ENCODE results near the gene TLCD2. TPM values are rescaled to one million over a fixed set of nuclear protein-coding genes. Genes with fewer than 3 reads are reported as not detected.
A peak's percentile ranks its signal among the peaks of the same experiment; 100 is the strongest.

The TLCD2 gene
- total and polyA plus RNA-seq, 12 donors: 0.96 to 6.0 (median 1.9) TPM

DNA sequence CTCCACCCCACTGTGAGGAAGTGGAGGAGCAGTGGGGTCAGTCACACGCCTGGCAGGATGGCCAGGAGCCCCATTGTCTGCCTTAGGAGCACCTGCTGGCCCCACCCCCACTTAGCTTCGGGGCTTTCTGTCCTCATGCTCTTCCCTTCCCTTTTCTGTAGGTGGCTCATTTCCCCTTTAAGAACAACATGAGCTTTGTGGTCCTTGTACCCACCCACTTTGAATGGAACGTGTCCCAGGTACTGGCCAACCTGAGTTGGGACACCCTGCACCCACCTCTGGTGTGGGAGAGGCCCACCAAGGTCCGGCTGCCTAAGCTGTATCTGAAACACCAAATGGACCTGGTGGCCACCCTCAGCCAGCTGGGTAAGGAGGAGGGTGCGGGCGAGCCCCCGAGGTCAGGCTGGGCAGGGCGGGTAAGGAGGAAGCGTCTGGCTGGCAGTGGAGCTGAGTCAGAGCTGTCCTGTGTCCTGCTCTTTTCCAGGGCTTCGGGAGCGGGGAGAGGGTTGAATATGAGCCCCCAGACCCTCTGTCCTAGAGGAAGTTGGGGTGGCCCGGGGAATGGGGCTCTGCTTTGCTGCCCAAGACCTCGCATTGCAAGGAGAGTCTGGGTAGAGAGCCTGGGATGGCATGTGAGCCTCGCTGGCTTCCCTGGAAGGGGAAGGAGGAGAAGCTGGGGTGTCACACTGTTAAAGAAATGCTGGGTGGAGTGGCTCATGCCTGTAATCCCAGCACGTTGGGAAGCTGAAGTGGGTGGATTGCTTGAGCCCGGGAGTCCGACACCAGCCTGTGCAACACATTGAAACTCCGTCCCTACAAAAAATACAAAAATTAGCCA is 42.5 kb upstream of the TLCD2 start:
- DNase-seq (no peak), ATAC-seq (peak; percentile 11 to 68 (median 51))
- H3K27me3 ChIP-seq: no peaks in the 10 kb centered on the region
- H3K27ac ChIP-seq: peak overlapping the region in 2 of 10 donors; percentile 19 to 85
- intact Hi-C loops (cut with DNase I): loop anchor here in 1 of 10 donors (10.0 kb wide), 1 partner anchor 1342 kb away; no protein-coding TSS in a partner anchor
- H3K36me3 ChIP-seq: no peaks in the 10 kb centered on the region
- H3K4me1 ChIP-seq: peaks cover 0 to 27% (median 0%) of the 10 kb centered on the region in 9 donors
- WGBS, 2 donors: 63 to 66% methylated on average over 18 of the region's 18 CpGs
- TF ChIP-seq, protein P1, sequence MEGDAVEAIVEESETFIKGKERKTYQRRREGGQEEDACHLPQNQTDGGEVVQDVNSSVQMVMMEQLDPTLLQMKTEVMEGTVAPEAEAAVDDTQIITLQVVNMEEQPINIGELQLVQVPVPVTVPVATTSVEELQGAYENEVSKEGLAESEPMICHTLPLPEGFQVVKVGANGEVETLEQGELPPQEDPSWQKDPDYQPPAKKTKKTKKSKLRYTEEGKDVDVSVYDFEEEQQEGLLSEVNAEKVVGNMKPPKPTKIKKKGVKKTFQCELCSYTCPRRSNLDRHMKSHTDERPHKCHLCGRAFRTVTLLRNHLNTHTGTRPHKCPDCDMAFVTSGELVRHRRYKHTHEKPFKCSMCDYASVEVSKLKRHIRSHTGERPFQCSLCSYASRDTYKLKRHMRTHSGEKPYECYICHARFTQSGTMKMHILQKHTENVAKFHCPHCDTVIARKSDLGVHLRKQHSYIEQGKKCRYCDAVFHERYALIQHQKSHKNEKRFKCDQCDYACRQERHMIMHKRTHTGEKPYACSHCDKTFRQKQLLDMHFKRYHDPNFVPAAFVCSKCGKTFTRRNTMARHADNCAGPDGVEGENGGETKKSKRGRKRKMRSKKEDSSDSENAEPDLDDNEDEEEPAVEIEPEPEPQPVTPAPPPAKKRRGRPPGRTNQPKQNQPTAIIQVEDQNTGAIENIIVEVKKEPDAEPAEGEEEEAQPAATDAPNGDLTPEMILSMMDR (IDR thresholded peaks at IDR 0.05): no peak
- no peaks in the 10 kb centered on the region for H3K9me3 ChIP-seq
- peak overlapping the region in 1 of 10 donors; percentile 26 for H3K4me3 ChIP-seq

- no peak overlapping the region for H3K4me3 ChIP-seq
- no peak overlapping the region for H3K27ac ChIP-seq
- TF ChIP-seq, protein P1 (IDR thresholded peaks at IDR 0.05): no peak
- ATAC-seq (no peak), DNase-seq (no peak)
- 80 to 82% methylated on average over 9 of the region's 9 CpGs for WGBS, 2 donors
- H3K9me3 ChIP-seq: no peaks in the 10 kb centered on the region
- intact Hi-C loops (cut with DNase I): loop anchor here in 1 of 10 donors (10.0 kb wide), 1 partner anchor 1344 kb away; no protein-coding TSS in a partner anchor
- no peaks in the 10 kb centered on the region for H3K27me3 ChIP-seq
- H3K4me1 ChIP-seq: peaks cover 0 to 34% (median 0%) of the 10 kb centered on the region in 9 donors
- H3K36me3 ChIP-seq: no peaks in the 10 kb centered on the region
These were observed 40.5 kb upstream of the TLCD2 start for GRCh38 chr17:1750628-1751027.

- no peaks in the 10 kb centered on the region for H3K27me3 ChIP-seq
- TF ChIP-seq, protein P1 (IDR thresholded peaks at IDR 0.05): no peak
- peak overlapping the region in 6 of 10 donors; percentile 11 to 73 (median 61) for H3K27ac ChIP-seq
- DNase-seq: no peak
- H3K4me1 ChIP-seq: peaks cover 0 to 12% (median 0%) of the 10 kb centered on the region in 9 donors
- peak in 7 of 8 donors; percentile 48 to 88 (median 85) for ATAC-seq
- 76 to 78% methylated on average over 22 of the region's 22 CpGs for WGBS, 2 donors
- H3K4me3 ChIP-seq: no peak overlapping the region
- intact Hi-C loops (cut with DNase I): no loop called here
- no peaks in the 10 kb centered on the region for H3K9me3 ChIP-seq
- H3K36me3 ChIP-seq: no peaks in the 10 kb centered on the region
These were observed 36.9 kb upstream of the TLCD2 start for GRCh38 chr17:1746975-1747543.

DNA sequence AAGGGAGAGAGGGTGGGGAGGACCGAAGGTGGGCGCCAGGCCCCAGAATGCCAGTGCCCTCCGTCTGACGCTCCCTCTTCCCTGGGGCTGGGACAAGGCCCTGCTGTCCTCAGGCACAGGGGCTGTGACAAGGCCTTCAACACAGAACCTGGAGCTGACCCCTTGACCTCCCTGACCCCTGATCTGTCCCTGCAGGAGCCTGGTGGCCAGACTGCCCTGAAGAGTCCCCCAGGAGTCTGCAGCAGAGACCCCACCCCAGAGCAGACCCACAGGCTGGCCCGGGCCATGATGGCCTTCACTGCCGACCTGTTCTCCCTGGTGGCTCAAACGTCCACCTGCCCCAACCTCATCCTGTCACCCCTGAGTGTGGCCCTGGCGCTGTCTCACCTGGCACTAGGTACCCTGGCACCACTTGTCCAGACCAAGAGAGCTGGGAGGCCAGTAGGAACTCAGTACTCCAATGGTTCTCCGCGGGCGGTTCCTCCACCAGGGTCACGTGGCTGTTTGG is 35.4 kb upstream of the TLCD2 start:
- no peaks in the 10 kb centered on the region for H3K27me3 ChIP-seq
- no peaks in the 10 kb centered on the region for H3K36me3 ChIP-seq
- no peak overlapping the region for H3K4me3 ChIP-seq
- no peaks in the 10 kb centered on the region for H3K9me3 ChIP-seq
- intact Hi-C loops (cut with DNase I): no loop called here
- TF ChIP-seq, protein P1 (IDR thresholded peaks at IDR 0.05): no peak
- peak in 1 of 8 donors; percentile 9 for ATAC-seq
- no peak for DNase-seq
- no peak overlapping the region for H3K27ac ChIP-seq
- H3K4me1 ChIP-seq: peaks cover 0 to 9% (median 0%) of the 10 kb centered on the region in 9 donors
- WGBS, 2 donors: 93 to 95% methylated on average over 12 of the region's 12 CpGs
